GM10248 (cell line): Measurements from ENCODE around the gene SSBP3.

Experiments
- CTCF ChIA-PET: fragments of 300-600 bp; sonication (Branson Sonifier 250); formaldehyde crosslinking; extraction: SDS; loops from one replicate; lab custom pipeline; 2021; ENCODE audit warnings: antibody characterized with exemption; lab: Yijun Ruan, JAX
- POLR2A ChIA-PET: fragments of 350-650 bp; sonication (Branson Sonifier 250); formaldehyde crosslinking; extraction: SDS; loops from one replicate; lab custom pipeline; 2020; ENCODE audit warnings: antibody characterized with exemption; lab: Yijun Ruan, JAX
- DNase-seq: peaks from one replicate; pipeline ENCODE4 v3.0.0; 2012; ENCODE audit errors: extremely low spot score
- CTCF ChIP-seq: IDR thresholded peaks from 2 replicates; pipeline ENCODE4 v1.5.1; 2012; ENCODE audit warnings: mild to moderate bottlenecking, low read depth; ENCODE audit errors: extremely low read depth, missing control alignments, control extremely low read depth

The SSBP3 gene

GRCh38 chr1:54329312-54330003 lies 76.7 kb downstream of the SSBP3 start:
- TF ChIP-seq CTCF, result no peak
- DNase-seq, result no peak
- ChIA-PET CTCF (no interaction called here), POLR2A (no interaction called here)

GRCh38 chr1:54328066-54328636 lies 78.0 kb downstream of the SSBP3 start:
- ChIA-PET CTCF (no interaction called here), POLR2A (interaction anchor here (0.6 kb wide), 1 partner anchor 75 kb away, joined by 6 read pairs; no protein-coding TSS in a partner anchor)
- no peak for DNase-seq
- no peak for TF ChIP-seq CTCF

GRCh38 chr1:54327386-54328065 lies 78.7 kb downstream of the SSBP3 start:
- ChIA-PET CTCF (no interaction called here), POLR2A (no interaction called here)
- no peak for DNase-seq
- no peak for TF ChIP-seq CTCF

GRCh38 chr1:54326543-54327385 lies 79.4 kb downstream of the SSBP3 start:
- no peak for DNase-seq
- POLR2A ChIA-PET, result no interaction called here
- TF ChIP-seq CTCF, result no peak
- CTCF ChIA-PET, result interaction anchor here (1.2 to 1.7 kb wide), 2 partner anchors 17 to 26 kb away, joined by 3 to 6 read pairs; no protein-coding TSS in a partner anchor

- no peak for TF ChIP-seq CTCF
- POLR2A ChIA-PET, result no interaction called here
- CTCF ChIA-PET, result interaction anchor here (1.1 to 1.7 kb wide), 3 partner anchors 9 to 26 kb away, joined by 3 to 6 read pairs (median 3); no protein-coding TSS in a partner anchor
- no peak for DNase-seq
Observed at GRCh38 chr1:54325703-54326461, 80.3 kb downstream of the SSBP3 start.

GRCh38 chr1:54325284-54325683 lies 80.9 kb downstream of the SSBP3 start:
- ChIA-PET CTCF (interaction anchor here (0.9 to 1.7 kb wide), 3 partner anchors 9 to 31 kb away, joined by 3 to 6 read pairs (median 3); no protein-coding TSS in a partner anchor), POLR2A (no interaction called here)
- DNase-seq, result no peak
- TF ChIP-seq CTCF, result no peak
